ENCODE results near the gene LSM5. TPM values are rescaled to one million over a fixed set of nuclear protein-coding genes. Genes with fewer than 3 reads are reported as not detected.

LSM5 gene
- total and polyA plus RNA-seq, 2 donors (not counting 1 experiment from before 2014, with no cell fraction given) = 23.0 to 45.8 TPM

DNA sequence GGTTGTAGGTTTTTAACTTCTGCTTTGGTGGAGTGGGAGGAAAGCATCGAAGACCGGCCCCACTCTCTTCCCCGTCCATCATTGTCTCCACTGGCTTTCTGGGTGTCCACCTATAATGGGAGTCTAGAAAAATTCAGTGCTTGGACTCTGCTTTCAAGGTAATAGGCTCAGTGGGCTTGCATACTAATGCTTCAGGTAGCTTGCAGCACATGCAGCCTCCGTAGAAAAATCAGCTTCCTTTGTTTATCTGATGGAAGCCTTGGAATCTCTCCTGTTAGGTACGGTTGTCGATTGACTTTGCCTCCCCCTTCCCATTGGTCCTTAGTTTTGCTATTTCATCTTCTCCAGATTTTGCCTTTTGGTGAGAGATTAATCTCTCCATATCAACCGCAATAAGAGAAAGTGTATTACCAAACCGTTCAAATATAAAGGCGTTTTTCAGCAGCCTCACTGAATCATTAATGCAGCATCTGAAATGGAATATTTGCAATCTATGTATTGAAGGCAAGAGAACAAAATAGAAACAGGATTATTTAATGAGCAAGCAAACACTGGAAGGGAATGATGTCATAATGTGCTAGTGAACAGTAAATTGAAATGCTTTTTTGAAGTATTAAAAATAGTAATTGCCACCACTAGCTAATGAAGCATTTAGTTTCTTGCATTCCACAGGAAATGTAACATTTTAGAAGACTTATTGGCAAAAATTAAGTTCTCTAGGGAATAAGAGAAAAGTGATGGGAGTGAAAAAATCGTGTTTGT is 6.1 kb upstream of the LSM5 start:
- Histone ChIP-seq H3K27ac (ENCODE audit: insufficient read depth, low read length) (peak overlapping the region; percentile 98), H3K9ac (ENCODE audit: insufficient read depth, low read length) (peak overlapping the region; percentile 97), H2AFZ (ENCODE audit: low read length) (no peak overlapping the region), H3K9me3 (ENCODE audit: control insufficient read depth, insufficient read depth, low read depth, low read length) (no peaks in the 10 kb centered on the region), H3K4me2 (ENCODE audit: extremely low read depth, insufficient read depth, low read length) (peak overlapping the region; percentile 96), H3K4me1 (ENCODE audit: control insufficient read depth, extremely low read depth, insufficient read depth, low read length) (peaks cover 5% of the 10 kb centered on the region), H4K20me1 (ENCODE audit: control insufficient read depth, extremely low read depth, insufficient read depth, low read length) (no peaks in the 10 kb centered on the region), H3K27me3 (ENCODE audit: control insufficient read depth, insufficient read depth, low read length) (no peaks in the 10 kb centered on the region), H3K36me3 (ENCODE audit: control insufficient read depth, insufficient read depth, low read length) (no peaks in the 10 kb centered on the region), H3K79me2 (ENCODE audit: control insufficient read depth, insufficient read depth, low read length) (peaks cover 49% of the 10 kb centered on the region), H3K4me3 (replicated peaks in 1 of 4; ENCODE audit: control extremely low read depth in 1 of 4, insufficient read depth in 1 of 4, low read depth in 3 of 4, low read length in 4 of 4) (peak overlapping the region; percentile 76 to 96 (median 95))
- TF ChIP-seq, protein P1, sequence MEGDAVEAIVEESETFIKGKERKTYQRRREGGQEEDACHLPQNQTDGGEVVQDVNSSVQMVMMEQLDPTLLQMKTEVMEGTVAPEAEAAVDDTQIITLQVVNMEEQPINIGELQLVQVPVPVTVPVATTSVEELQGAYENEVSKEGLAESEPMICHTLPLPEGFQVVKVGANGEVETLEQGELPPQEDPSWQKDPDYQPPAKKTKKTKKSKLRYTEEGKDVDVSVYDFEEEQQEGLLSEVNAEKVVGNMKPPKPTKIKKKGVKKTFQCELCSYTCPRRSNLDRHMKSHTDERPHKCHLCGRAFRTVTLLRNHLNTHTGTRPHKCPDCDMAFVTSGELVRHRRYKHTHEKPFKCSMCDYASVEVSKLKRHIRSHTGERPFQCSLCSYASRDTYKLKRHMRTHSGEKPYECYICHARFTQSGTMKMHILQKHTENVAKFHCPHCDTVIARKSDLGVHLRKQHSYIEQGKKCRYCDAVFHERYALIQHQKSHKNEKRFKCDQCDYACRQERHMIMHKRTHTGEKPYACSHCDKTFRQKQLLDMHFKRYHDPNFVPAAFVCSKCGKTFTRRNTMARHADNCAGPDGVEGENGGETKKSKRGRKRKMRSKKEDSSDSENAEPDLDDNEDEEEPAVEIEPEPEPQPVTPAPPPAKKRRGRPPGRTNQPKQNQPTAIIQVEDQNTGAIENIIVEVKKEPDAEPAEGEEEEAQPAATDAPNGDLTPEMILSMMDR (conservative IDR thresholded peaks at IDR 0.05 in 1 of 2, IDR thresholded peaks at IDR 0.05 in 1 of 2; ENCODE audit: low read depth in 1 of 2, low read length in 2 of 2) = no peak
- no peak for TF ChIP-seq EZH2 (IDR thresholded peaks at IDR 0.05; ENCODE audit: low read length, missing control alignments)
- peak in 1 of 2 donors; percentile 8 for DNase-seq (ENCODE audit: low read depth in 2 of 2)

DNA sequence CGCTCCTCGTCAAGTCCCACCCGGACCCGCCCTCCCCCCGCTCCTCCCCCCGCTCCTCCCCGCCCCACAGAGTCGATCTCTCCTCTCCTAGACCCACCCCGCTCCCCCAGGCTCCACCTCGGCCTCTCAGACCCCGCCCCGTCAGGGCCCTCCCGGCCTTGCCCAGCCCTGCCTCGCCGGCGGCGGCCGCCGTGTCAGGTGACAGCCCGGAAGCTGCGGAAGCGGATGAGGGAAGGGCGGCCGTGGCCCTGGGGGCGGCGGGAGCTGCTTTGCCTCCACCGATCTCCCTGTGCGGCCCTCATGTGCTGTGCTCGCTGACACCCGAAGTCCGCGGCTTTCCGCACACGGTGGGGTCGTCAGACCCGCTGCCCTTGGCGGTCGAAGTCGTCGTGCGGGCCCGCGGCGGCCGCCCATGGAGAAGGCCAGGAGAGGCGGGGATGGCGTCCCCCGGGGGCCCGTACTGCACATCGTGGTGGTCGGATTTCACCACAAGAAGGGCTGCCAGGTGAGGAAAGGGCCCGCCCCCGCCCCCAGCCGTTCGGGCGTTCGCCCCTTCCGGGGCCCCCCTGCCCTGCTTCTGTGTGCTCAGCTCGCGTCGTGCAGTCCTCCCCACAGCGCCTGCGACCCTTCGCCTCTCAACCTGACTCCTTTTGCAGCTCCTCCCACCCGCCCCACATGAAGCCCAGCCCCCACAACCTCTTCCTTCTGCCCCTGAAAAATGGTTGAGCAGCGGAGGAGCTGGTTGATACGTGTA is 5.3 kb upstream of the LSM5 start, which contains the start of gene AVL9:
Gene AVL9 (plus strand): TSS at position 192 of the 754 bp plus-strand sequence. CDS start 221 bp downstream, at position 413.
- Histone ChIP-seq H4K20me1 (ENCODE audit: control insufficient read depth, extremely low read depth, insufficient read depth, low read length) (no peaks in the 10 kb centered on the region), H3K4me2 (ENCODE audit: extremely low read depth, insufficient read depth, low read length) (peak within 1 kb of the TSS; percentile 96), H3K27me3 (ENCODE audit: control insufficient read depth, insufficient read depth, low read length) (no peaks in the 10 kb centered on the region), H2AFZ (ENCODE audit: low read length) (peak within 1 kb of the TSS; percentile 87), H3K9me3 (ENCODE audit: control insufficient read depth, insufficient read depth, low read depth, low read length) (no peaks in the 10 kb centered on the region), H3K4me3 (replicated peaks in 1 of 4; ENCODE audit: control extremely low read depth in 1 of 4, insufficient read depth in 1 of 4, low read depth in 3 of 4, low read length in 4 of 4) (peak within 1 kb of the TSS; percentile 76 to 96 (median 95)), H3K79me2 (ENCODE audit: control insufficient read depth, insufficient read depth, low read length) (peaks cover 43% of the 10 kb centered on the region), H3K4me1 (ENCODE audit: control insufficient read depth, extremely low read depth, insufficient read depth, low read length) (no peaks in the 10 kb centered on the region), H3K36me3 (ENCODE audit: control insufficient read depth, insufficient read depth, low read length) (no peaks in the 10 kb centered on the region), H3K27ac (ENCODE audit: insufficient read depth, low read length) (peak within 1 kb of the TSS; percentile 98), H3K9ac (ENCODE audit: insufficient read depth, low read length) (peak within 1 kb of the TSS; percentile 97)
- peak; percentile 94 to 95 for DNase-seq (ENCODE audit: low read depth in 2 of 2)
- no peak for TF ChIP-seq EZH2 (IDR thresholded peaks at IDR 0.05; ENCODE audit: low read length, missing control alignments)
- TF ChIP-seq, protein P1 (conservative IDR thresholded peaks at IDR 0.05 in 1 of 2, IDR thresholded peaks at IDR 0.05 in 1 of 2; ENCODE audit: low read depth in 1 of 2, low read length in 2 of 2) = no peak

DNA sequence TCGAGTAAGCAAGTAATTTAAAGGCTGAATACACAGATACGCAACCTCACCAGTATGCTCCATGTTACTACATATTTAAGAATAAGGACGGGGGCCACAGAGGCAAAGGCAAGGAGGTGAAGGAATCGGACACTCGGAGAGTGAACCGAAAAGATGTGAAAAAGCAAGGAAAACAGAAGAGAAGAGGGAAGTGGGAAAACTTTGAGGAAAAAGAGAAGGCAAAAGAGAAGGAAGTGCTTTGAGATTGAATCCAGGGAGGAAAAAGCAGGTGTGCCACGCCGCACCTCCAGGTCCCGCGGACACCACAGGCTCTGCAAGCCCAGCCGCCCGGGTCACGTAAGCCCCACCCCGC is 4.7 kb upstream of the LSM5 start:
- Histone ChIP-seq H2AFZ (ENCODE audit: low read length) (peak overlapping the region; percentile 87), H3K4me3 (replicated peaks in 1 of 4; ENCODE audit: control extremely low read depth in 1 of 4, insufficient read depth in 1 of 4, low read depth in 3 of 4, low read length in 4 of 4) (peak overlapping the region; percentile 69 to 92 (median 75)), H3K9ac (ENCODE audit: insufficient read depth, low read length) (peak overlapping the region; percentile 60), H3K27me3 (ENCODE audit: control insufficient read depth, insufficient read depth, low read length) (no peaks in the 10 kb centered on the region), H3K9me3 (ENCODE audit: control insufficient read depth, insufficient read depth, low read depth, low read length) (no peaks in the 10 kb centered on the region), H3K27ac (ENCODE audit: insufficient read depth, low read length) (peak overlapping the region; percentile 75), H3K4me2 (ENCODE audit: extremely low read depth, insufficient read depth, low read length) (peak overlapping the region; percentile 89), H3K36me3 (ENCODE audit: control insufficient read depth, insufficient read depth, low read length) (no peaks in the 10 kb centered on the region), H4K20me1 (ENCODE audit: control insufficient read depth, extremely low read depth, insufficient read depth, low read length) (no peaks in the 10 kb centered on the region), H3K79me2 (ENCODE audit: control insufficient read depth, insufficient read depth, low read length) (peaks cover 41% of the 10 kb centered on the region), H3K4me1 (ENCODE audit: control insufficient read depth, extremely low read depth, insufficient read depth, low read length) (no peaks in the 10 kb centered on the region)
- TF ChIP-seq, protein P1 (conservative IDR thresholded peaks at IDR 0.05 in 1 of 2, IDR thresholded peaks at IDR 0.05 in 1 of 2; ENCODE audit: low read depth in 1 of 2, low read length in 2 of 2) = no peak
- TF ChIP-seq EZH2 (IDR thresholded peaks at IDR 0.05; ENCODE audit: low read length, missing control alignments) = no peak
- no peak for DNase-seq (ENCODE audit: low read depth in 2 of 2)

Measured in fibroblast of lung (primary cell).